ENCODE measurements around the gene GDAP2. TPM values are rescaled to one million over a fixed set of nuclear protein-coding genes. Genes with fewer than 3 reads are reported as not detected.

Gene GDAP2, protein sequence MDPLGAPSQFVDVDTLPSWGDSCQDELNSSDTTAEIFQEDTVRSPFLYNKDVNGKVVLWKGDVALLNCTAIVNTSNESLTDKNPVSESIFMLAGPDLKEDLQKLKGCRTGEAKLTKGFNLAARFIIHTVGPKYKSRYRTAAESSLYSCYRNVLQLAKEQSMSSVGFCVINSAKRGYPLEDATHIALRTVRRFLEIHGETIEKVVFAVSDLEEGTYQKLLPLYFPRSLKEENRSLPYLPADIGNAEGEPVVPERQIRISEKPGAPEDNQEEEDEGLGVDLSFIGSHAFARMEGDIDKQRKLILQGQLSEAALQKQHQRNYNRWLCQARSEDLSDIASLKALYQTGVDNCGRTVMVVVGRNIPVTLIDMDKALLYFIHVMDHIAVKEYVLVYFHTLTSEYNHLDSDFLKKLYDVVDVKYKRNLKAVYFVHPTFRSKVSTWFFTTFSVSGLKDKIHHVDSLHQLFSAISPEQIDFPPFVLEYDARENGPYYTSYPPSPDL
- total RNA-seq = 26.8 and 30.1 TPM in 2 replicates

DNA sequence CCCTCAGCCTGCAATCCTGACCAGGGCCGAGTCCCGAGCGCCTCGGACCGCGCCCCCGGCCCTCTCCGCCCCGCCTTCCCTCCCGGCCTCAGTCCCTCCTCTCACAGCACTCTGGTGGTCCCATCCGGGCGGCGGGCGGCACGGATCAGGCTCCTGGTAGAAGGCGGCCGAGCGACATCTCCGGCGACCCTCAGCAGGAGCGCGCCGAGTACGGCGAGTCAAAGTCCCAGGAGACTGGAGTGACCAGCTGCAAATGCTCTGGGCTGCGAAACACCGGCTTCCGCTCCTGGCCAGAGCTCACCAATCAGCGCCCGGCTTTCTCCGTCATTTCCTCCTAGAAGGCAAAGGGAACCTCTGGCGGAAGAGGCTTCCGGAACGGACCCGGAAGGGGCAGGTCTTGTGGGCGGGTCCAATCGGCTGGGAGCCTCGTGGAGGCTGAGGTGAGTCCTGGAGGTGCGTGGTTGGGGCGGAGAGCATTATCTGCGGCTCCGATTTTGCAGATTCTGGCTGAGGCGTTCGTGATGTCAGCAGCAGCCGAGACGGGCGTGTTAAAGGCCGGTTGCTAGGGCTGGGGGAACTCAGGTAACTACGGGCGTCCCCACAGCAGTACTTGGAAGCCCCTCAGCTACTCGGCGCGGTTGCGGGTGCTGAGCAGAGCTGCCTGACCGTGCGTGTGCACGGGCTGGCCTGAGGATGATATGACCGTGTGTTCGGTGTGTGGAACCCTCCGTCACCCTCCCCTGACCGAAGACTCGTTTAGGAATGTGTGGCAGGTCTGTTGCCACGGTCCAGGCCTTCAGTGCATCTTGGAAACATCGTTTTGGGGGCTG, at the start of gene GDAP2, which contains the start of gene WDR3:
Gene GDAP2 (minus strand): TSS at position 279 of the 830 bp plus-strand sequence. CDS start 9,264 bp downstream, outside the sequence.
Gene WDR3 (plus strand): TSS at position 397 of the 830 bp plus-strand sequence. CDS start 3,581 bp downstream, outside the sequence.
- H3K36me3 ChIP-seq (ENCODE audit: insufficient read depth, low read length) = peaks cover 3% of the 10 kb centered on the region
- H3K4me1 ChIP-seq (ENCODE audit: insufficient read depth, low read length) = peaks cover 19% of the 10 kb centered on the region
- H3K27ac ChIP-seq (ENCODE audit: low read depth, low read length) = peak within 1 kb of the TSS; percentile 58
- H4K20me1 ChIP-seq (ENCODE audit: insufficient read depth, low read length) = peaks cover 31% of the 10 kb centered on the region
- H3K79me2 ChIP-seq (ENCODE audit: insufficient read depth, low read length) = peaks cover 91% of the 10 kb centered on the region
- no peaks in the 10 kb centered on the region for H3K9me3 ChIP-seq (ENCODE audit: low read depth, low read length)
- peak within 1 kb of the TSS; percentile 86 for H3K4me3 ChIP-seq (ENCODE audit: insufficient read depth, low read length)
- TF ChIP-seq, protein P1, sequence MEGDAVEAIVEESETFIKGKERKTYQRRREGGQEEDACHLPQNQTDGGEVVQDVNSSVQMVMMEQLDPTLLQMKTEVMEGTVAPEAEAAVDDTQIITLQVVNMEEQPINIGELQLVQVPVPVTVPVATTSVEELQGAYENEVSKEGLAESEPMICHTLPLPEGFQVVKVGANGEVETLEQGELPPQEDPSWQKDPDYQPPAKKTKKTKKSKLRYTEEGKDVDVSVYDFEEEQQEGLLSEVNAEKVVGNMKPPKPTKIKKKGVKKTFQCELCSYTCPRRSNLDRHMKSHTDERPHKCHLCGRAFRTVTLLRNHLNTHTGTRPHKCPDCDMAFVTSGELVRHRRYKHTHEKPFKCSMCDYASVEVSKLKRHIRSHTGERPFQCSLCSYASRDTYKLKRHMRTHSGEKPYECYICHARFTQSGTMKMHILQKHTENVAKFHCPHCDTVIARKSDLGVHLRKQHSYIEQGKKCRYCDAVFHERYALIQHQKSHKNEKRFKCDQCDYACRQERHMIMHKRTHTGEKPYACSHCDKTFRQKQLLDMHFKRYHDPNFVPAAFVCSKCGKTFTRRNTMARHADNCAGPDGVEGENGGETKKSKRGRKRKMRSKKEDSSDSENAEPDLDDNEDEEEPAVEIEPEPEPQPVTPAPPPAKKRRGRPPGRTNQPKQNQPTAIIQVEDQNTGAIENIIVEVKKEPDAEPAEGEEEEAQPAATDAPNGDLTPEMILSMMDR (IDR thresholded peaks at IDR 0.05; ENCODE audit: extremely low read depth, low read depth, low read length) = no peak
- no peaks in the 10 kb centered on the region for H3K27me3 ChIP-seq (ENCODE audit: insufficient read depth, low read length)
- DNase-seq (ENCODE audit: insufficient read length, low spot score, missing footprints) = peak; percentile 91
- peak within 1 kb of the TSS; percentile 94 for H2AFZ ChIP-seq (ENCODE audit: low read length)
- H3K4me2 ChIP-seq (ENCODE audit: insufficient read depth, low read length) = peak within 1 kb of the TSS; percentile 84

DNA sequence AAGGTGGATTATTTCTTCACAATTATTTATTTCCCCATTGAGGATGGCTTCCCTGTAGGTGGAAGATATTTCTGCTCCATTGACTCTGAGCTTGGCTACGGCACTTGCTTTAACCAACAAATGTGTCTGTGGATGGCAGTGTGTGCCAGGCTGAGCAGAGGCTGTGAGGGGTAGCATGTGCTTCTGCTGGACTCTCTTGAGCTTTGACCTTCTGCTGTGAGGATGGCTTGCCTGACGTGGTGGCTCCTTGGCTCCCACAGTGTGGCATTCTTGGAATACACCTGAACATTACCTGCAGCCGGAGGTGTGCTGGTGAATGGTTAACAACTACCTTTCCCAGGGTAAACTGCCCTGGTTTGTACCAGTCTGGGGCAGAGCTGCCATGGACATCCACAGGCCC, 47.0 kb upstream of the GDAP2 start:
- H3K27ac ChIP-seq (ENCODE audit: low read depth, low read length) = no peak overlapping the region
- no peaks in the 10 kb centered on the region for H3K79me2 ChIP-seq (ENCODE audit: insufficient read depth, low read length)
- no peak overlapping the region for H3K4me3 ChIP-seq (ENCODE audit: insufficient read depth, low read length)
- H2AFZ ChIP-seq (ENCODE audit: low read length) = no peak overlapping the region
- H4K20me1 ChIP-seq (ENCODE audit: insufficient read depth, low read length) = no peaks in the 10 kb centered on the region
- H3K36me3 ChIP-seq (ENCODE audit: insufficient read depth, low read length) = no peaks in the 10 kb centered on the region
- no peaks in the 10 kb centered on the region for H3K4me1 ChIP-seq (ENCODE audit: insufficient read depth, low read length)
- TF ChIP-seq, protein P1 (IDR thresholded peaks at IDR 0.05; ENCODE audit: extremely low read depth, low read depth, low read length) = no peak
- no peaks in the 10 kb centered on the region for H3K9me3 ChIP-seq (ENCODE audit: low read depth, low read length)
- H3K4me2 ChIP-seq (ENCODE audit: insufficient read depth, low read length) = no peak overlapping the region
- DNase-seq (ENCODE audit: insufficient read length, low spot score, missing footprints) = no peak
- no peaks in the 10 kb centered on the region for H3K27me3 ChIP-seq (ENCODE audit: insufficient read depth, low read length)

DNA sequence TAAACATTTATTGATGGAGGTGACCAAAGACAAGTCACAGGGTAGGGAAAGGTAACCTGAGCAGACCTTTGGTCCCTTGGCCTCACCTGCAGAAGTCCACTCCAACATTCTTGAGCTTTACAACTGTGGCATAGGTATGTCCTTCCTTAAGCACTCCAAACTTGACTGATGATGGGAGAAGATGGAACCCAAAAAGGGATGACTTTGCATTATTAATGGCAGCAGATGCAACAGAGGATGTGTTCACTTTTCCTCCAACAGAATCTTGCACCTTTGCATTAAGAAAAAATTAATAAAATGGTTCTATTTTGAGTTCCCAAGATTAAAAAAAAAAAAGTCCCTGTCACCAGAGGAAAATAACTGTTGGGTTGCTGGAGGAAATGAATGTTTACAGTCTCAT, 42.4 kb upstream of the GDAP2 start:
- no peak overlapping the region for H2AFZ ChIP-seq (ENCODE audit: low read length)
- H3K36me3 ChIP-seq (ENCODE audit: insufficient read depth, low read length) = no peaks in the 10 kb centered on the region
- H3K27me3 ChIP-seq (ENCODE audit: insufficient read depth, low read length) = no peaks in the 10 kb centered on the region
- no peaks in the 10 kb centered on the region for H3K79me2 ChIP-seq (ENCODE audit: insufficient read depth, low read length)
- H4K20me1 ChIP-seq (ENCODE audit: insufficient read depth, low read length) = no peaks in the 10 kb centered on the region
- H3K27ac ChIP-seq (ENCODE audit: low read depth, low read length) = no peak overlapping the region
- H3K4me3 ChIP-seq (ENCODE audit: insufficient read depth, low read length) = no peak overlapping the region
- no peak for DNase-seq (ENCODE audit: insufficient read length, low spot score, missing footprints)
- H3K9me3 ChIP-seq (ENCODE audit: low read depth, low read length) = no peaks in the 10 kb centered on the region
- TF ChIP-seq, protein P1 (IDR thresholded peaks at IDR 0.05; ENCODE audit: extremely low read depth, low read depth, low read length) = no peak
- peaks cover 4% of the 10 kb centered on the region for H3K4me1 ChIP-seq (ENCODE audit: insufficient read depth, low read length)
- H3K4me2 ChIP-seq (ENCODE audit: insufficient read depth, low read length) = no peak overlapping the region
